HG02943 (cell line): ENCODE measurements around the gene FGFR2.

Experiments used
- ATAC-seq: cut with Tn5 transposase; IDR thresholded peaks from one replicate; pipeline ENCODE4 v1.9.1; 2021; ENCODE audit warnings: mild to moderate bottlenecking, low read depth, moderate library complexity; ENCODE audit not compliant: unreplicated experiment

Gene FGFR2

DNA sequence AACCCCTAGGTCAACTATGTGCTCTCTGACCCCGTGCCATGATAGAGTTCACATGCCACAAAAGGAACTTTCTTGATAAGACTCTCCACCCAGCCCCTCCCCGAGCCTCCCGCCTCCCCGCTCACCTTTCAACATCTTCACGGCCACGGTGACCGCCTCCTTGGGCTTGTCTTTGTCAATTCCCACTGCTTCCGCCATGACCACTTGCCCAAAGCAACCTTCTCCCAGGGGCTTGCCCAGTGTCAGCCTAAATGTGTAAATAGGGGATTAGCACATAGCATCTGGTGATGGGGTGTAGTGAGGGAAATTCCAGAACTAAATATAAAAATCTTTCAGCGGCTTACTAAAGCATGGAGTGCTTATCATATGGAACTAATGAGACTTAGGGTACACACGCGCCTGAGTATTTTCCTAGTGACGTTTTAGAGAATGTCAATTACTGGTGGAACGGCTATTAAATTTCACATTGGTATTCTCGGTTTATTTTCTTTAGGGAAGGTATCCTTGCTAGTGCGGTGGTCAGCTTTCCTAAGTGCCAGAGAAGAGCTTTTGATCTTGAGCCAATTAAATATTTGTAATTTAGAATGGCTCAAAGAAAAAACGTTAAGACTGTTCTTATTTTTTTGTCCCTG is 97.4 kb downstream of the FGFR2 start:
- ATAC-seq = no peak

DNA sequence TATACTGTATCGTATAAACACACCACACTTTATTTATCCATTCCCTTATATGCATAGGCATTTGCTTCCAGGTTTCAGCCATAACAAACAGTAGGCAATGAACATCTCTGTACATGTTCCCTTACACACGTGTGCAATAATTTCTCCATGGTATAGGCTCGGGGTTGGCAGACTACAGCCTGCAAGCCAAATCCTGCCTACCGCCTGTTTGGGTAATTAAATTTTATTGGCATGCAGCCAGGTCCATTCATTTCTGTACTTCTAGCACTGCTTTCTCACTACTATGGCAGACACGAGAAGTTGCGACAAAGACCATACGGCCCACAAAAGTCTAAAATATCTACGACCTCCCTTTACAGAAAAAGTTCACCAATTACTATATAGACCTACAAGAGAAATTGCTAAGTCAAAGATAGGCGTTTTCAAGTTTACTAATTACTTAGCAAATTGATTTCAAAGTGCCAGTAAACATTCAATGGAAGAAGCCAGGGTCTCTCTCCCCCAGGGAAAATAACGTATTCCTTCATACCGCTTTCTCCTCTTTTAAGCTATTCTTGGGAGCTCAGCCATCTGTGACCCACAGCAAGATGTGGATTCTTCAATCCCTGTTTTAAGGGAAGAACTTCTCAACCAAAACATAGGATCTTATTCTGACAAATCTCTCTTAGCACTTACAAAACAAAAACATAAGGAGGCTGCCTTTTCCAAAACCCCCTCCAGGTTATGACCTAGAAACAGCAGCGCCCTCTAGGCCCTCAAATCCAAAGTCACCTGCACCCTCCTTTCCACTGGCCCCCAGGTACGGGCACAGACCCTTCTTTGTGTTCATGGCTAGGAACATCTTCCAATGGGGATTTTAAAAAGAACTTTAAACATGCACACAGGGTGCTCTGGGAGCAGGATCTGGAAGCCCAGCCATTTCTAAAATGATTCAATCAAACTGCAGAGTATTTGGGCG is 100.5 kb downstream of the FGFR2 start:
- no peak for ATAC-seq

DNA sequence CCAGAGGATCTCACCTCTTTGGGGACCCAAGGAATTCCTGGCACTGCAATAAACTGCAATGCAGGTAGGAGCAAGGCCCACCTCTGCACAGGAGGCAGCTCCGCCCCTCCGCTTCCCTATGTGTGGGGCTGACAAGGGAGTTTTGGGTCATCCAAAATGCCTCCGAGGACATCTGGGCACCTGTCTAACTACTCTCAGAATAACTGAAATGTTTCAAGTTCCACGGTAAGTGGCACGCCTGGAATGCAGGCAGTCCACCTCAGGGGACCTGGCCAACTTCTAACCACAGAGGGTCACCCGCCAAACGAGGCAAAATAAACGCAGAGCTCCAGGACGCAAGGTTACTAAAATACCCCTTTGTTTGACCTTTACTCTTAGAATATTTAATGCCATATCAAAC is 102.5 kb downstream of the FGFR2 start:
- no peak for ATAC-seq

DNA sequence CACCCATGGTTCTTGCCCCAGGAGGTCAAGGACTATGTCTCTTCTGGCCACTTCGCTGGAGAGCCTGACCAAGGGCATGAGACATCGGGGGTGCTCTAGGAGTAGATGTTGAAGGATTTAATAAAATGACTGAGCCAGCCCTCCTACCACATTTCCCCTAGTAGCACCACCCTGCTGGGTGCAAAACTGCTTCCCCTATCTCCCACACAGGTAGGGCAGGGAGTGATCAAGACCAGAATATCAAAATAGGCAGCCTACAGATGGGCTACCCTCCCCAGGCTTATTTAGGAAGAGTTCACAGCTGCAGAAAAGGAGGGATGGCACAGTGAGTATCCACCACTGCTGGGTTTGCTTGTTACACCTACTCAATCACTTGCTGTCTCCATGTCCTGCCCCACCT is 103.9 kb downstream of the FGFR2 start:
- no peak for ATAC-seq

DNA sequence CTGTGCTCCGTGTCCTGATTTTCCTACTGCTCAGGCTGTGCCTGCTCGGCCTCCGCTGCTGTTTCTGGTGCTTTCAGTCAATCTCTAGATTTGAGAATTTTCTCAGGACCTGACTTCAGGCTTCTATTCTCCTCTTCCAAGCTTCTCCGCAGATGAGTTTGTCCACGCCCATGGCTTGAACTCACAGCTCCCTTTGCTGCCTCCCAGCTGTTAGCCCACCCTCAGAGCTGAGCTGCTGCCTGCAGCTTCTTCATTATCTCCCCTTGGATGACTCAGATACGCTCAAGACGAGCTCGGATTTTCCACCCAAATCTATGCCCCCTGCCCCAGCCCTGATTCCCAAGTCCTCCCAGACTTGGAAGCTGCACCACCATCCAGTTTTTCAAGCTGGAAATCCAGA is 104.7 kb downstream of the FGFR2 start:
- no peak for ATAC-seq

DNA sequence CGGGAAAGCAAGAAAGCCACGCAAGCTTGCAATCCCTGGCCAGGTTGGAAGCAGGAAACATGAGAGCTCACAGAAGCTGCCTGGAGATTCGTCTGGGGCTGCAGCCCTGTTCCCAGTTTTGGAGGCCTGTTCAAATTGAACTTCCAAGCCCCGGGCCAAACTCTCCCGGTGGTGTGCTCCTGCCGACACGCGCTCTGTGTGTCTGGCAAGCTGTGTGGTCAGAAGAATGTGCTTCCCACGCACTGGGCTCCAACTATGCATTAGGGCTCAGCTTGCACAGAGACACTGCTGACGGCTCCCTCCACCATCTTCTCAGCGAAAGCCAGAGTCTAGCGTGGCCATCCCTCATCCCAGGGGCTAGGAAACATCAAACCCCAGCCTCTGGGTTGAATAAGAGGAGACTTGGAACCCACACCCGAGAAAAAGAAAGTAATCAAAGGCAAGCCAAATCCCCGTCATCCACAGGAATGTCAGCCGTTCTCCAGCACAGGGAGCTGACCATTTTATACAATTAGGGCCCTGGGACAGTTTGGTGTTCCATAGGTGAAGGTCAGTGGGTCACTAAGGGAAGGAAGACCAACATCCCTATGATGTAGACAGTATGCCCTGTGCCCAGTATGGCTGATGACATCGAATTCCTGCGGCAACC is 107.2 kb downstream of the FGFR2 start:
- ATAC-seq = no peak

DNA sequence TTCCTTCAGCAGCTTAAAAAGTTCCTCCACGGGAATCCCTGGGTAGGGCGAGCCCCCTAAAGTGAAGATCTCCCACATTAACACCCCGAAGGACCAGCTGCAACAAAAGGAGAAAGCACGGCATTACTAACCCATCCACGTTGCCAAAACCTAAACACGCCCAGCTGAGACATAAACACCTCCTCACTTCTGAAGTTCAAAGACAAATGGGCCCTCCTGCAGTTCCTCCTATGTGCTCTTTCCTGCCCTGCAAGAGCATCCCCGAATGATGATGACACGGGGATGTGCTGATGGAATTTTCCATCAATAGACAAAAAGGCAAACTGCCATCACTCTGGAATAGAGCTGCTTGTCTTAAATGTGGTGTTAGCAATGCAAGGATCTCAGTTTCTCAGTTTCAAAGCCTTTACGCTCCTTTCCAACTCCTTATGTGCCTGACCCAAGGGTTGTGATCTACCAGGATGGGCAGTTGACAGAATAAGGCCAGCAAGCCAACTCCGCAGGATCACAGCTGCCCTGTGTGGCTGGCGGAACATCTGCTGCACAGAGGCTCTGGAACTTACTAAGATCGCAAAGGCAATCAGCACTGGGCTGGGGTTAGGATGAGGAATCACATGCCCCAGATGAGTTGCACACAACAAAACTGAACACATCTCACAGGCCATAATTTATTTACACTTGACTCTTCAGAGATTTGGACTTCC is 112.7 kb downstream of the FGFR2 start:
- ATAC-seq = no peak

DNA sequence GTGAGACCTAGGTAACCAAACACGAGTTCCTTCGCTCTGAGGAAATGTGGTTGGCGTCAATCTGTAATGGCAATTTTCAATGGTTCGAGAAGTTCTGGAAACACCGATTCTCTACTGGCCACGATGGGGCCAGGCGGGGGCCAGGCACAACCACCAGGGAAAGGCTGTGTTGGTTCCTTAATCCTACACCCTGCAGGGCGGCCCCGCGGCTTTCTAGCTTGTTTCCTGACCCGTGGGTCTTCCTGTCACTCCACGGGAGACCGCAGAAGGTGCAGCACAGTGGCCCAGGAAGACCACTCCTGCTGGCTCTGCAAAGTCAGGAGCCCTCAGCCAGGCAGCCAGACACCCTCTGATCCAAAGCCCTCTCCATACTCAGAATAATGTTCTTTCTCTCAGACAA is 113.4 kb downstream of the FGFR2 start:
- ATAC-seq = no peak

DNA sequence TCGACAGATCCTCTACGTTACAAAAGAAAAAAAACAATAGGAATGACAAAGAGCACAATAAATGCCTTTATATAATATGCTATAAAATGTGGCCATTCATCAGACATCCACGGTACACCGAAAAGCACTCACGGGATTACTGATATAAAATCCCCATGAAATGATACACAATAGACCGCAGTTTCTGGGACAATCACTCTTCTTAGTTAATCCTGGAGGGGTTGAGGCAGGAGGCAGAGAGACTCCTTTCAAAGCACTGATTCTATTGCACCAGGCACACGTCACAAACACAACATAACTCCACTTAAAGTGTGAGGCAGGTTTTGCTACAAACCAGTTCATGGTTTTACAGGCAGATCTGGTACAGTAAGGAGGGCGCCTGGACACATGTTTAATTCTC is 113.8 kb downstream of the FGFR2 start:
- ATAC-seq = no peak

DNA sequence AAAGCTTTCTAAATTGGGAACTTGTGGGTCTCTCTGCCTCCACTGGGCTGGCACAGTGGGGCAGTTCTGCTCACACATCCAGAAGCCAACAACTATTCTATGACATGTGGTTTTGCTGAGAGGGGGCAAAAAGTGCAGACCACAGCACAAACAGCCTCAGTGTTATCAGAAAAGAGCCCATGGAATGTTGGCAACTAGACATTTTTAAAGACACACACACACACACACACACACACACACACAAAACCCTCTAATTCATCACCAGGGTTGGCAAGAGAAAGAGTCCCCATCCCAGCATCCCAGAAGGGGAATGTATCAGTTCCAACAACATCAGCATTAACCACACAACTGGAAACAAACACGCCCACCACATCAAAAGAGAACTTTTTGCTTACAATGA is 117.1 kb downstream of the FGFR2 start:
- no peak for ATAC-seq

DNA sequence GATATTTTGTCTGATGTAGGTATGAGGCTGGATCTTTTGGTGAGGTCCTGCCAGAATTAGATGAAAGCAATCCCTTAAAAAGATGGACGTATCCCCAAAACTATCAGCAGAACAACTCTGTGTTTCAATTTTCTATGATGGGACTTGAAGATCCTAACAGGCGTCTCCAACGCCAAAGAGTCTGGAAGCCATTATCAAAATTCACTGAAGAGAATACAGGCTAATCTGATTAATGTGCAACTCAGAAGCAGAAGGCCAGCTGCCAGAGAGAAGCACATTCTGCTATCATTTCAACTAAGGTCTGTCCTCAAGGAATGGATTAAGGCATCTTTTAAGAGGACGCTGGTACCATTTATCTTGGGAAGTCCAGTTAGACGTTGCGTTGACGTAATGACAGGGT is 119.7 kb downstream of the FGFR2 start:
- ATAC-seq = no peak

DNA sequence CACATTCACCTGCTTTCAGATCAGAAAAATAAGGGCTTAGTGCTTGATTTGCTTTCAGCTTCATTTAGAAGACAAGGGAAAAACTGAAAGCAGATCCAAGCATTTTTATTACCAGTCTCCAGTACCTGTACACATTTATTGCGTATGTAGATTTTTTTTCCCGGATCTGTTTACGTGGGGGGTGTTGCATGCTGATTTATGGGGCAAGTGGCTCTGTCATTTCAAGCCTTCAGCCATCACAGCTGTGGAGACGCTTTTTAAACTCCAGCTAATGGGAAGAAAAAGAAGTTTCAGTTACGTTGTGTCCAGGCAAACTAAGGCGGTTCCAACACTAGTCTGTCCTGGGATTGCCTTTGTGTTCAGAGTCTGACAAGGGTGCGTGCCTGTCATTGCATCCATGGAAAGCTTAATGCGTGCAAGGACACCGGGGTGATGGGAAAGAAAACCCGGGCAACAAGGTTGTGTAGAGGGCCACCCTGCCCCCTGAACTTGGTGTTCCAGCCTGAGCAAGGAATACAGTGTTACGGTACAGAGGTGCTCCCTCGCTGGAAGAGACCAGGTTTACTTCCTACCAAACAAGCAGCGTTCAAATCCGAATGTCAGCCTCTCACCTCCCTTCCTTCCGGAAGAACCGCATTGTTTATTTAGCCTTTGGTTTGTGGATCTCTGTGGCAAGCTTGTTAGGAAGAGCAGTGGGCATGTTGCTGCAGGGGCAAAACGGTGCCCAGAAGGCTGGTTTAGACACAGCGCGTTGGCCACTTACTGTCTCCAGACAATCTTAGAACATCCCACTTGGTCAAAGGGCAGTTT is 128.2 kb downstream of the FGFR2 start:
- ATAC-seq = no peak

DNA sequence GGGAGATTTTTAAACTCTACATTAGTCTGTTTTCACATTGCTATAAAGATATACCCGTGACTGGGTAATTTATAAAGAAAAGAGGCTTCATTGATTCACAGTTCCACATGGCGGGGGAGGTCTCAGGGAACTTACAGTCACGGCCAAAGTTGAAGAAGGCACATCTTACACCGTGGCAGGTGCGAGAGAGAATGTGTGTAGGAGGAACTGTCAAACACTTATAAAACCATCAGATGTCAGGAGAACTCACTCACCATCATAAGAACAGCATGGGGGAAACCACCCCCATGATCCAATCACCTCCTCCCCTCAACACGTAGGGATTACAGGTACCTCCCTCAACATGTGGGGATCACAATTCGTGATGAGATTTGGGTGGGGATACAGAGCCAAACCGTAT is 129.5 kb downstream of the FGFR2 start:
- ATAC-seq = no peak

DNA sequence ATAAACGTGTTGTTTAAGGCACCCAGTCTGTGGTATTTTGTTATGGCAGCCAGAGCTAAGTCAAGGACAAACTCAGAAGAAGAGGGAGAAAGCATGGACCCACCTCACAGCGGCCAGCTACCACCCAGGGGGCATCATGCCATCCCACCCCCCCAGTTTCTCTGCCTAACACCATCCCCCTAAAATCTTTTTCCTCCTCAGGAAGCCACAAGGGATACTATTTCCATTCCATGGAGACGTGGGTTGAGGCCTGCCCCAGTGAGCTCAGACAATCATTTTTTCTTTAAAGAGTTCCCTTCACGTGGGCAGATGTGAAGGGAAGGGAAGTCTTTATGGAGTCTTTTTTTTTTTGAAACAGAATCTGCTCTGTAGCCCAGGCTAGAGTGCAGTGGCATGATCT is 131.8 kb downstream of the FGFR2 start:
- ATAC-seq = no peak

DNA sequence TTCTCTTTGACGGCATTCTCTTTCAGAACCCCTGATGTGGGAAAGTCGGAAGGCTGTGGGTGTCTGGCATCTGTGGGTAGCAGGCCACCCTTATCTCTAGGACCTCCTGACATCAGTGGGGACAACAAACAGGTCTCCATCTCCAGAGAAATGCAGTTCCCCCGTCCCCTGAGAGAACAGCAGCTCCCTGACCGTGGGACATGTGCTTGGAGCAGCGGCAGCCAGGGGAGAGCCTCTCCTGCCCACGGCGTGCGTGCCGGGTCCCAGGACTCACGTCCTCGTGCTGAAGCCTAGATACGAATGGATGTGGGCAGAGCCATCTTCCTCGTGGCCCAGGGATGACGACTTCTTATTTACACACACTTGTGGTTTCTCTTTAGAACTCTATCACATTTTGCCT is 133.0 kb downstream of the FGFR2 start:
- no peak for ATAC-seq

DNA sequence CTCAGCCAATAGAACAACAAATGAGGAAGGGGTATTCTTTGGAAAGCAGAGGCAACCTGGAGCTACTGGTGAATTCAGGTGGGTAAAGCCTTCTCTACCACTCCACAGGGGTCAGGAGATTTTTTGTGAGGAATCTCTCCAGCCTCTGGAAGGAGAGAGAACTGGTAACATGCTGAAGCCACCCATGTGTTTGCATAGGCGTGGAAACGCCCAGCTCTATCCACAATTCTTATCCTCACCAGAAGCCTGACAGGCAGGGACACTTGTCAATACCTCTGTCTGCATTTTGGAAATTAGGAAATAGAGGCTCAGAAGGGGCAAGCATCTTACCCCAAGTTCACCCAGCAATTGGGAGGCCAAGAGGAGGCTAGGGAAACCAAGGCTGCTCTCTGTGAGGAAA is 133.7 kb downstream of the FGFR2 start:
- ATAC-seq = no peak

DNA sequence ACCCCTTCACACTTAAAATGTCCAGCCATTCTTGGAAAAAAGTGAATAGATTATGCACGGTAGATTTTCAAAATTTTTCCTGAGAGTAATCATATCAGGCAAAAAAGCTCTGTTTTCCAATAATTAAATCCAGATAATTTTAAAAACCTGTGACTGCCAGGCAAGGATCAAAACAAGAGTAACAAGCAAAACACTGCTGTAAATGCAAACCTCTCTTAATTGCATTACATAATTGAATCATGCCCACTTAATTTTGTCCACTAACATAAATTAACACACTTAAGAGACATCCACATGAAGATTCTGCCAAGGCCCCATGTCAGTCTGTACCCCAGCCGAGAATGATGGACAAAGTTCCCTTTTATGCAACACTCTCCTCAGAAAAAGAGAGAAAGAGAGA is 135.3 kb downstream of the FGFR2 start:
- no peak for ATAC-seq

DNA sequence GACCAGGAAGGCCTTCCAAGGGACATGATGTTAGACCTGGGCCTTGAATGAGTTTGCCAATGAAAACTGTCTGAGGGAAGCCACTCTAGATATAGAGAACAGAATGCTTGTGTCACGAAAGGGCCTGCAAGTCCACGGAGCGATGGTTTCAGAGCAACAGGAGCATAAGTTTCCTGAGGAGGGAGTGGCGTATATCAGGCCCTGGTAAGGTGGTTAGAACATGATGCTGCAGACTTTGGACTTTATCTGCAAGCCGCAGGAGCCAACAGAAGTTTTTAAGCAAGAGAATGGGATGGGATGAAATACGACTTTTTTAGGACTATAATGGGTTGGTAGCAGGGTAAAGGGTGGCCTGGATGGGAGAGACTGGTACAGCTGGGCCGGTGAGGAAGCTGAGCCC is 136.0 kb downstream of the FGFR2 start:
- no peak for ATAC-seq

DNA sequence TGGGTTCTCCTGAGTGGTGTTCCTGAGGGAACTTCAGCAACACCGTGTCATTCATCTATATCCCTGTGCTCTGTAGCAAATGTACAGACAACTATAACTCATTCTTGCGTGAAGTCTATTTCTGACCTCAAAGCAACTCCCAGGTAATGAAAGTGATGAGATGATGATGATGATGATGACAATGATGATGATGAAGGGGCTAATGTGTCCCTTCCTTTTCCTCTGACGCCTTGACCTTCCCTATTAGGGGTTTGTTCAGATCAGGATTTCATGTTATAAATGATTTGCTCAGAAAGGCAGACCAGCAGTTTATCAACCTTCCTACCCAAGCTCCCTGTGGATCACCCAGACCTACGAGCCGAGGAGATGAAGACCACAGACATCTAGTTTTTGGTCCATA is 136.9 kb downstream of the FGFR2 start:
- no peak for ATAC-seq

DNA sequence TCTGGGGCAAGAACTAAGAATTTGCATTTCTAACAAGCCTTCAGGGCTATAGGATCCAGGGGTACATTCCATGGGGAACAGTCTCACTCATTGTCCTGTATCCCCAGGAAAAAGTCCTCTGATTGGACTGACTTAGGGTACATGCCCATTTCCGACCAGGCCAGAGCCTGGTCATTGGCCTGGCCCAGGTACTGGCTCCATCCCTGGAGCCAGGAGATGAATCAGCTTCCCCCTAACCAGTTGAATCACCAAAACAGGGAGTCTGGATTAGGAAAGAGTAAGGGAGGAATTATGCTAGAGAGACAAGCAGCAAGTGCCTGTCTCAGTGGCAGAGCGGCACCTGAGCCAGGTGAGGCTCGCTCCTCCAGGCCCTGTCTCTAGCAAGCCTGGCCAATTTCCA is 137.5 kb downstream of the FGFR2 start:
- ATAC-seq = no peak
